ENCODE results near the gene GAB2.

GAB2 gene

DNA sequence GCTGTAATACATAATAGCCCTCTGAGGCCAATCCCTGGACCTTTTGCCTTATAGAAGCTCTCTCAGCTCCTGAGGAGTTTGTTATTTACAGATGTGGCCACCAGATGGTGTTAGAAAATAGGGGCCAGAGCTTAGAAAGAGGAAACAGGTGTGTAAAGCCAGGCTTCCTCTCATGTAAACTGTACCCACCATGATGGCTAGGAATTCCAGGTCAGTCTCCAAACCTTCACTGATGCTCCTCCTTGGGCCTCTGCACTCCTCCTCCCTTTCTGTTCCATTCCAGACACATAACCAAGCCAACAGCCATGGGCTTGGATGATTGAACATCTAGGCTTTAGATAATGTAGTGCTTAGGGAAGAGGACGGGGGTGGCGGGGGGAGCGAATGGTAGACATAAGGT is 189.2 kb downstream of the GAB2 start:
- no peaks in the 10 kb centered on the region for H3K9me3 Mint-ChIP-seq
- peaks cover 36% of the 10 kb centered on the region for H3K4me1 Mint-ChIP-seq
- H3K27ac Mint-ChIP-seq, result peak overlapping the region in 2 of 3 experiments; percentile 31 to 63
- TF ChIP-seq, protein P1, sequence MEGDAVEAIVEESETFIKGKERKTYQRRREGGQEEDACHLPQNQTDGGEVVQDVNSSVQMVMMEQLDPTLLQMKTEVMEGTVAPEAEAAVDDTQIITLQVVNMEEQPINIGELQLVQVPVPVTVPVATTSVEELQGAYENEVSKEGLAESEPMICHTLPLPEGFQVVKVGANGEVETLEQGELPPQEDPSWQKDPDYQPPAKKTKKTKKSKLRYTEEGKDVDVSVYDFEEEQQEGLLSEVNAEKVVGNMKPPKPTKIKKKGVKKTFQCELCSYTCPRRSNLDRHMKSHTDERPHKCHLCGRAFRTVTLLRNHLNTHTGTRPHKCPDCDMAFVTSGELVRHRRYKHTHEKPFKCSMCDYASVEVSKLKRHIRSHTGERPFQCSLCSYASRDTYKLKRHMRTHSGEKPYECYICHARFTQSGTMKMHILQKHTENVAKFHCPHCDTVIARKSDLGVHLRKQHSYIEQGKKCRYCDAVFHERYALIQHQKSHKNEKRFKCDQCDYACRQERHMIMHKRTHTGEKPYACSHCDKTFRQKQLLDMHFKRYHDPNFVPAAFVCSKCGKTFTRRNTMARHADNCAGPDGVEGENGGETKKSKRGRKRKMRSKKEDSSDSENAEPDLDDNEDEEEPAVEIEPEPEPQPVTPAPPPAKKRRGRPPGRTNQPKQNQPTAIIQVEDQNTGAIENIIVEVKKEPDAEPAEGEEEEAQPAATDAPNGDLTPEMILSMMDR (IDR thresholded peaks at IDR 0.05; ENCODE audit: unreplicated experiment in 3 of 3), result peak; percentile 58 to 61 (median 58)
- no peak overlapping the region for H3K4me3 Mint-ChIP-seq
- no peaks in the 10 kb centered on the region for H3K27me3 Mint-ChIP-seq (ENCODE audit: low read depth)
- peaks cover 15% of the 10 kb centered on the region for H3K36me3 Mint-ChIP-seq (ENCODE audit: low read depth)

DNA sequence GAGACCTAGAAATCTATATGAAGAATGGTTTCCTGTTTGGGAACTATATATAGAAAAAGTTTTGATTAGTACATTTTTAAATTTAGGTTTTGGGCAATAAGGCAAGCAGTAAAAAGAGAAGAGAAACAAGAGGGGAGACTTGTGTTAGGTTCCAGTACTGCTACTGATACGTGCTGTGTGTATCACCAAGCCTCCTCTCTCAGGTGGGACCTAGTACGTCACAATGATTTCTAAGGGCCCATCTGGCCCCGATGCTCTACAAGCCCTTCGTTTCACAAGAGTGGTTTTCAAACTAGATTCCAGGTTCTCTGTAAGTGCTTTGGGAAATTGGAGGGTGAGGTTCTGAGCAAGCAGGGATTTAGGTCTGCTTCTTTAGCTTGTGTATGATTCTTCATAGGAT is 189.7 kb downstream of the GAB2 start:
- peaks cover 32% of the 10 kb centered on the region for H3K4me1 Mint-ChIP-seq
- H3K9me3 Mint-ChIP-seq, result no peaks in the 10 kb centered on the region
- peaks cover 18% of the 10 kb centered on the region for H3K36me3 Mint-ChIP-seq (ENCODE audit: low read depth)
- H3K27me3 Mint-ChIP-seq (ENCODE audit: low read depth), result no peaks in the 10 kb centered on the region
- TF ChIP-seq, protein P1 (IDR thresholded peaks at IDR 0.05; ENCODE audit: unreplicated experiment in 3 of 3), result no peak
- H3K4me3 Mint-ChIP-seq, result no peak overlapping the region
- peak overlapping the region in 1 of 3 experiments; percentile 63 for H3K27ac Mint-ChIP-seq

DNA sequence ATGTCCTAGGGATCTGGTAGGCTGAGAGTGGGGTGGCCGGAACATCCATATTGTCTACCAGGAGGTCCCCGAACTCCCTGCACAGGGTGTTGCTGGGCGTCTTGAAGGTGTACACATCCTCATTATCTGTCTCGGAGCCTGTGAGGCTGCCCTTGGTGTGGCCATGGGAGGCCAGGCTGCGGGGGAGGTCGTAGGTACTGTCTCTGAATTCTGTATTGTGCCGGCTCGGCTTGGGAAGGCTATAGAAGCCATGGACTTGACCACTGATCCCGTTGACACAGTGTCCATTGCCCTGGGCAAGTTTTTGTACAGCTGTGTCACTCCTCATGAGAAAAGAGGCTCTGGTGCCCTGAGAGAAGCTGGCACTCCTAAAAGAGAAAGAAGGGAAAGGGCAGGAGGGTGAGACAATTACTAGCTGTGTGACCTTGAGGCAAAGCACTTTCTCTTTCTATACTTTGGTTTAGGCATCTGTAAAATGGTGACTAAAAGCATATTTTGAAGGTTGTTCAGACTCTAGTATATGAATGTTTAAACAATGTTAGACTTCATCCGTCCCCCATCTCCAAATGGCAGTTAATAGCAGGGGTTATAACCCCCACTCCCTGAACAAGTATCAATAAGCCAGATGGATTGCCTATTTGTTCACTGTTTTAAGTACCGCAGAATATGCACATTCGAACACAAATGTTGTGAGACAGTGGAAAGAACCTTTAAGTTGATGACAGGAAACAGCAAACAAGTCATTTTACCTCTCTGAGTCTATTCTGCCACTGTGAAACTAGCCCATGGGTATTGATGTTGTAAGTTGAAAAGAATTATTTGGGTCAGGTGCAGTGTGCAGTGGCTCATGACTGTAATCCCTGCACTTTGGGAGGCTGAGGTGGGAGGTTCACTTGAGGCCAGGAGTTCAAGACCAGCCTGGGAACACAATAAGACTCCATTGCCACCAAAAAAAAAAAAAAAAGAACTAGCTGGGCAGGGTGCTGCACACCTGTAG is 190.6 kb downstream of the GAB2 start:
- Mint-ChIP-seq H3K27me3 (ENCODE audit: low read depth) (no peaks in the 10 kb centered on the region), H3K36me3 (ENCODE audit: low read depth) (peaks cover 20% of the 10 kb centered on the region)

DNA sequence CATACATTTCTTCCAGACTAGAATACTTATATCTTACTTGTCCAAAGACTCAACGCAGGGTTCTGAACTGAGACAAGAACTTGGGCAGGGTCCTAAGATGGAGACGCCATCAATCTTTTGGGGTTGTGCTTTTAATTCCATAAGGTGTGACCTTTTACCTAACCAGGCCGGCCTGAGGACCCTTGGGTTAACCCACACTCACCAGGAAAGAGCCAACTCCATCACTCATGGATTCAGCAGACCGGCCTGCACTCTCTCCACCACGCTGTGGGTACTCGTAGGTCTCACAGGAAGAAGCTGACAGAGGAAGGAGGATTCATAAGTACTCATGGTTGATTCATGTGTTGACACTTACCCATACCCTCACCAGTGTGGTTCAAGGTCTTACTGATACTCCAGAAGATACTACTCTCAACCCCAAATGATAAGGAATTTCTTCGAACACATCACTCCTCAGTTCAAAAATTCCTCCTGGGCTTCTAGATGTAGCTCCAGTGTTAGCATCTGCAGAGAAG is 192.7 kb downstream of the GAB2 start:
- H3K9me3 Mint-ChIP-seq, result no peaks in the 10 kb centered on the region

More for the DNA sequence above, 190.6 kb downstream of the GAB2 start:
- no peaks in the 10 kb centered on the region for H3K9me3 Mint-ChIP-seq
- H3K4me3 Mint-ChIP-seq, result no peak overlapping the region
- TF ChIP-seq, protein P1 (IDR thresholded peaks at IDR 0.05; ENCODE audit: unreplicated experiment in 3 of 3), result no peak
- no peak overlapping the region for H3K27ac Mint-ChIP-seq
- H3K4me1 Mint-ChIP-seq, result peaks cover 24% of the 10 kb centered on the region

DNA sequence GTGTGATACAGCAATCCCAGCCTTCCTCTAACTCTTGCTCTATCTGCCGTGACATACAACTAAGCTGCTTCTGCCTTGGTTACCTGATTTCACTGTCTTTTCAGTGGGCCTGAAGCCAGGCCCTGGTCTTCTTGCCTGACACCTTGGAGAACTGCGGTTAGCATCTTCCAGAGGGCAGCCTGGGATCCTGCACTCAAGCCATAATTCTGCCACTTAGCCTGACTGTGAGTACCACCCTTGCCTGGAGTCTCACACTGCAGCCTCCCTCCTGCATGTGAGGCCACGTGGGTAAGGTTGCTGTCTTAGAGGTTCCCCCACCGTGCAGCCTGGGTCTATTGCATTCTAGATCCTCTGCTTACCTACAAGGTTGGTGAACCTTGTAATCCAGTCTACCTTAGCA is 193.1 kb downstream of the GAB2 start:
- H3K27ac Mint-ChIP-seq, result no peak overlapping the region
- peaks cover 34% of the 10 kb centered on the region for H3K36me3 Mint-ChIP-seq (ENCODE audit: low read depth)
- TF ChIP-seq, protein P1 (IDR thresholded peaks at IDR 0.05; ENCODE audit: unreplicated experiment in 3 of 3), result no peak
- H3K4me3 Mint-ChIP-seq, result no peak overlapping the region
- no peaks in the 10 kb centered on the region for H3K9me3 Mint-ChIP-seq
- H3K4me1 Mint-ChIP-seq, result peaks cover 13% of the 10 kb centered on the region
- no peaks in the 10 kb centered on the region for H3K27me3 Mint-ChIP-seq (ENCODE audit: low read depth)

More for the DNA sequence above, 192.7 kb downstream of the GAB2 start:
- Mint-ChIP-seq H3K4me1 (peaks cover 13% of the 10 kb centered on the region), H3K36me3 (ENCODE audit: low read depth) (peaks cover 34% of the 10 kb centered on the region), H3K4me3 (no peak overlapping the region), H3K27ac (no peak overlapping the region), H3K27me3 (ENCODE audit: low read depth) (no peaks in the 10 kb centered on the region)
- TF ChIP-seq, protein P1 (IDR thresholded peaks at IDR 0.05; ENCODE audit: unreplicated experiment in 3 of 3), result no peak

Data from nephron (organoid).